Nucleus accumbens (tissue), 56 donors: ENCODE results near the gene RHOU.
A peak's percentile ranks its signal among the peaks of the same experiment; 100 is the strongest.

Experiments
- DNase-seq, 56 donors: peaks; one replicate each; lab custom pipeline; 2025; lab: John Stamatoyannopoulos, UW

Gene RHOU

DNA sequence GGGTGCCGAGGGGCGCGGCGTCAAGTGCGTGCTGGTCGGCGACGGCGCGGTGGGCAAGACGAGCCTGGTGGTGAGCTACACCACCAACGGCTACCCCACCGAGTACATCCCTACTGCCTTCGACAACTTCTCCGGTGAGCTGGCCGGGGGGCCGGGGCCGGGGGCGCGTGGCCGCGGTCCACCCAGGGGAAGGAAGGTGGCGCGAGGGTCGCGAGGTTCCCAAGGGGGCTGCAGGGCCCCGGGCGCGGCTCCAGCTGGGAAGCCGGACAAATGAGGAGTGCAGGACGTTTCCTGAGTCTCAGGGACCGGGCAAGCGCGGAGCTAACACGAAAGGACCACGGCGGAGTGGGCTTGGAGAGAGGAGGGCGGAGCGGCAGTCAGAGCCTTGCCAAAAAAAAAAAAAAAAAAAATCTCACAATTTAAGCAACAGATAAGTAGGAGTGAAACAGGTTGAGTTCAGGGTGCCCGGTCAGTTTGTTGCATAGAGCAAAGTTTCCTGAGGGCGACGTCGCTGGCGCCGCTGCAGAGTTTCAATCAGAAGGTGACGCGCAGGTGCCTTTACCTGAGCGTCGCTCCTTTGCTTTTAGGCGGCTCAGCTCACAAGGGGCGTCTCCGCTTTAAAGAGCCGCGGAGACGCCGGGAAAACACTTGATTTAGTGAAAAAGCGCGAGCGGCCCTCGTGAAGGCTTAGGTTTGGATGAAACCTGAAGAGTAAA is 750 bp downstream of the RHOU start:
- DNase-seq: peak in 2 of 56 donors; percentile 7 to 21

DNA sequence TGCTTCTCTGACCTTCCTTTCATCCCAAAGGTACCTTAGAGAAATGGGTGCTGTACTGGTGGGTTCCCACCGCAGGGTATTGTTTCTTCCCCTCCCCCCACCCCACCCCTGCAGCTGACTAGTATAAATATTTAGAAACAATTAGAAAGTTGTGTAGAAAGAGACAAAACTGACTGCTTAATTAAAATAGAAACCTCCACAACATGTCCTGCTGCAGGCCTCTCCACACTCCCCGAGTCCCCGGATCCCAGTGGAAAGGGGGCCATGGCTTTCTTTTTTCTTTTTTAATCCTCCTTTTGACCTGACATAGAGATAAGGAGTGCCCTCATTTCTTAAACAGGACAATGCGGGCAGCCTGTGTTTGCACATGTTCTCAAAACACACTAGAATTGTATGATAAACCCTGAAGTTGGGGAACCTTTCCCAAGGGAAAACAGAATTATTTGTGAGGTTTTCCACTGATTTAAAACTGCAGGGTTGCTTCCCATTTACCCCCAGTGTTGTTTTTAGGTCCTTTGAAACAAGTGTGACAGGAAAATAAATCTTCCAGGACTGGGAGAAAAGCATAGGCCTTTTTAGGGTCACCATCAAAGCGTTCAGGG is 1.7 kb downstream of the RHOU start:
- no peak for DNase-seq

DNA sequence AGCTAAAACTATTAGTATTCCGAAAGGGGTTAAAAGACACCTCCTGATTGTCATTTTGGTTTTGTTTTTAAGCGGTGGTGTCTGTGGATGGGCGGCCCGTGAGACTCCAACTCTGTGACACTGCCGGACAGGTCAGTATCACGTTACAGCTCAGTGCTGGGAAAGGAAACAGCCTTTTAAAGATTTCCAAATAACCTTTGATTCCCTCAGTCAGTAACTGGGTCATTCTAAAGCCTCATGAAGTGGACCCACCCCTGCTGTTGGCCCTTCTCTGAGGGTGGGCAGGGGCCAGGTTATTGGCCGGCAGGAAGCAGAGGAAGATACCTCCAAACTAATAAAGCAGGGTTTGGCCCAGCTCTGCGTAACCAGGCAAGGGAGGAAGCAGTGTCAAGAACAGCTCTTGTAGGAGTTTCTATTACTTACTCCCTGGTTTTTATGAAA is 2.3 kb downstream of the RHOU start:
- no peak for DNase-seq

GRCh38 chr1:228739826-228740225 is 4.5 kb downstream of the RHOU start:
- no peak for DNase-seq

GRCh38 chr1:228740543-228741317 is 5.5 kb downstream of the RHOU start:
- no peak for DNase-seq

GRCh38 chr1:228742281-228742860 is 7.1 kb downstream of the RHOU start:
- DNase-seq: no peak

DNA sequence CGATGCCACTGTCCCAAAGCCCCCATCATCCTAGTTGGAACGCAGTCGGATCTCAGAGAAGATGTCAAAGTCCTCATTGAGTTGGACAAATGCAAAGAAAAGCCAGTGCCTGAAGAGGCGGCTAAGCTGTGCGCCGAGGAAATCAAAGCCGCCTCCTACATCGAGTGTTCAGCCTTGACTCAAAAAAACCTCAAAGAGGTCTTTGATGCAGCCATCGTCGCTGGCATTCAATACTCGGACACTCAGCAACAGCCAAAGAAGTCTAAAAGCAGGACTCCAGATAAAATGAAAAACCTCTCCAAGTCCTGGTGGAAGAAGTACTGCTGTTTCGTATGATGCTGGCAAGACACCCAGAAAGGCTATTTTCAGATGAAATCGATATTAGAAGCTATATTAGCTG is 8.1 kb downstream of the RHOU start:
- DNase-seq: peak in 7 of 56 donors; percentile 28 to 37 (median 34)

DNA sequence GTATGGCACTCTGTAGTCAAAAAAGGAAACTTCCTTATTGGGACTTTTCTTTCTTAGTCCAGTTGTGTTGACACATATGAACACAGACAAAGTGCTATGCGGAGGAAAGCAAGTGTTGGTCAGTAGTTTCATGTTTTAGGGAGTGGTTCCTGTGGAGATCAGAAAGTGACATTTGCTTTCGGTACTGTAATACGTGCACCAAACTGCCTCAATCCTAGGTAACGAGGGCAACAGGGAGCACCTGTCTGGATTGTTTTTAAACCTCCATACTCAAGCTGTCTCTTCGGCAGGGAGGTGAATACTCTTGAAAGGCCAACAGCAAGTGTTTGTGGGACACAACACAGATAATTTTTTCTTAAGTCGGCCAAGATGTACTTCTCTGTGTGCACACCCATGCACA is 9.1 kb downstream of the RHOU start:
- DNase-seq: no peak

DNA sequence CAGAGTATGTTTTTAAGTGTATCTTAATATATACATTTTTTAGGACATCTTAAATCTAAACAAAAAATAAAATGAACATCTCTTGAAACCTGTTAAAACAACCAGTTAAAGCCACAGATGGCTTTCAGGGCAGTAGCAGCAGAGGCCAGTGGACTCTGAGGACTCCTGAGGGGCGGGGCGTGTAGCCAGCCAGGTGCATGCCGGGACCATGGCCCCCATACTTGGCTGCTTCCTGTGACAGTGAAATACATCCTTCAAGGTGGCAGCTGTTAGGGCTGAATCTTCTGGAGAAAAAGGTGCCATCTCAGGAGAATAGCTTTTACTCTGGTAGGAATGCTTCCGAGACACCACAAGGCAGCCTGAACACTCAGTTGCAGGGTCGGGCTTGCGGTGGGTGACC is 9.6 kb downstream of the RHOU start:
- no peak for DNase-seq

DNA sequence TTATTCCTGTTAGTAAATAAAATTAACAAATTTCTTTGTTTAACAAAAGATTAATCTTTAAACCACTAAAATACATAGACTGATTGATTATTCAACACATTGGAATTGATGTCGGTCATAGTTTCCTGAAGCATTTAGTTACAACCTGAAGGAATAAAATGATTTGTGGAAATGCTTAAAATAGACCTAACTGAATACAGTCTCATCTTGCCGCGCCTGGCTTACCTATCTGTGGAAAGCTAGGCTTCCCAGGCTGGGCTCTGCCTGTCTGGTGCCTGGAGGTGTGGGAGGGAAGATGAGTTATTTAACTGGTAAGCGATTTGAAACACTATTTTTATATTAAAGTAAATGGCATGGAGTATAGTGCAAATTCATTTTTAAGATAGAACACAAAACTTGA is 10.2 kb downstream of the RHOU start:
- peak in 15 of 56 donors; percentile 14 to 77 (median 46) for DNase-seq

DNA sequence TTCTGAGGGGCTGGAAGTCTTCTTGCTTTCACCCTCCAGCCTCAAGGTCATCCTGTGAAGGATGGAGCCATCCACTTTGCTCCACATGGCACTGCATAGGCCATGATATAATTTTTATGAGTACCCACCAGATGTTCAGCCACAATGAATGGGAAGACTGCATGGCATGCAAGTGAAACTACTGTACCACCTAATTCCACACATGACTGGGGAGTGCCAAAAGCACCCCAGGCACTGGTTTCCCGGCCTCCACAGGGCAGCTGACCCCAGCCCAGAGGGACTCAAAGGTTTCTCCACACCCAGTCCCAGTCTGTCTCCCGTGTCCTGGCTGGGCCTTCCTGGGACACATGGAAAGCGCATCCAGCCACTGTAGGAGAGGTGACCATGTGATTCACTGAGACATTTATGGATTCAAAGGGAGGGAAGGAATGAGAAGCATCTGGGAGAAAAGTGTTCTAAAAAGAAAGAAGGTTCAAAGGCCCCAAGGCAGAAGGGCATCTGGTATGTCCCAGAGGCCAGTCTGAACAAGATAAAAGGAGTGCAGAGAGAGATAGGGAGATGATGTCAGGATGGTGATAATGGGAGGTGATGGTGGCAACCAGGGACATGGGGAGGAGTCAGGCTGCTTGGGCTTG is 12.1 kb downstream of the RHOU start:
- no peak for DNase-seq

DNA sequence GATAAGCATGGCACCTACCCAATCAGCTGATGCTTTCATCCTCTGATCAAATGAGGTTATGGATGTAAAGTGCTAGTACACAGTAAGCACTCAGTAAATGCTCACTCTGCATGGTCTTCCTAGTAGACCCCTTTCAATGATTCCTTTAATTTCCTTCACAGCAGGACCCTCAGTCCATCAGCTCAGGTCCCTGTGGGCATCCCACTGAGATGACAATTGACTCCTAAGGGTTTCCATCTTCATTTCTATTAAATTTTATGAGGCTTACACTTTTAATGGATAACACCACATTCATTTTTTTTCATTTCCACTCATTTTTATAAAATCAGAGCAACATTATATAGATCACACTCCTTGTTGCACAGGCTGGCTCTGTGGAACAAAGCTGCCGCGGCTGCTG is 12.8 kb downstream of the RHOU start:
- no peak for DNase-seq

DNA sequence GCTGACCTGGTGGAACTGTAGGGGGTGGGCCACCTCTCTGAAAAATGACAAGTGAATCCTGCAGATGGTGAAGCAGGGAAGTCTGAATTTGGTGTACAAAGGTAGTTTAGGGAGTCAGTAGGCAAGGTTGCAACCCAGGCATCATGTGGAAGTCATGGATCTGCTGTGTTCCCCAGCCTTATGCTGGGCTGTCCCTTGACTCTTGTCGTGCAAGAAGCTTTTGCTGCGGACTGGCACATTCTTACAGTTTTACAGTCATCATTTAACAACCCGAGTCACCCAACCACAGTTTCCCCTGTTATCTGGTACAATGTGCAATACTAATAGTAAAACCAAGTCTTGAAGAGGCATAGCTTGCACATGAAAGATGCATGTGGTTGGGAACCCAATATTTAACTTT is 13.2 kb downstream of the RHOU start:
- no peak for DNase-seq

DNA sequence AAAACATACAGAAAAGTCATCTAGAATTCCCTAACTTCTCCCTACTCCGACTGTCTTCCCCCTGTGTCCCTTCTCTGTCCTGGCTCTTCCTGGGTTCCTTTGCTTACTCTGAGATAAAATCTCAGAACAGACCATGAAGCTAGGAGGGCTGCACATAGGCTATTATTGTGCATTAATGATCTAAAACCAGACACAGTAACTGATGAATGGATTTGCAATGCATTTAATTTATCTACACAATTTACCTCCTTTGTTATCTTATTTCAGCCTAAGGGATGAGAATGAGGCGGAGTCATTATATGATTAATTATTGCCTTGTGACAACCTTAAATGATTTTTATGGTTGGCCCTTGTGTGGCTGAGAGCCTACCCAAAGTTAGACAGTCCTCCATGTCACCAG is 14.5 kb downstream of the RHOU start:
- DNase-seq: no peak

GRCh38 chr1:228750915-228751314 is 15.6 kb downstream of the RHOU start:
- no peak for DNase-seq

GRCh38 chr1:228751360-228752098 is 16.2 kb downstream of the RHOU start:
- DNase-seq: no peak

DNA sequence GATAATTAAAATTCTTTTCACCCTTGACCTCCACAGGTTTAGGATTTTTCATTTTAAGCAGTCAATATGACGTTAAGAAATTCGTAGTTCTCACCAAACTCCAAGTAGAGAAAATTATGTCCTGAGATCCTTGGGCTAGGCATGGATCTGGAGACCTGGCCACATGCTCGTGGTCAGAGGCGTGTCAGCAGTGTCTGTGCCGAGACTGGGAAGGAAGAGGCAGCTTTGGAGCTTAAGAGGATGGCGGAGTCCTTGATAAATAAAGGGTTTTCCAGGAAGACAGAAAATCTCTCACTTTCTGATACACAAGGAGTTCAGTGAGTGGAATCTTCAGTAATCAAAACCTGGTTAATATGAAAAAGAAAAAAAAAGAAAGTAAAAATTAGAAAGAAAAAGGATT is 17.0 kb downstream of the RHOU start:
- DNase-seq: no peak

GRCh38 chr1:228752675-228753265 is 17.5 kb downstream of the RHOU start:
- DNase-seq: no peak

GRCh38 chr1:228753287-228753686 is 18.0 kb downstream of the RHOU start:
- no peak for DNase-seq
